Type B pancreatic cell (in vitro differentiated cells): ENCODE results near the gene DYNC1I1. TPM values are rescaled to one million over a fixed set of nuclear protein-coding genes. Genes with fewer than 3 reads are reported as not detected.

Experiments
- DNase-seq: peaks from one replicate; pipeline ENCODE4 v3.0.0; 2021; ENCODE audit warnings: mixed read lengths; ENCODE audit not compliant: unreplicated experiment; ENCODE audit errors: extremely low spot score
- H3K27ac Mint-ChIP-seq: 2 replicates; pipeline ENCODE4 v1.8.0; 2021; ENCODE audit warnings: mild to moderate bottlenecking, mixed read lengths
- H3K27me3 Mint-ChIP-seq: 2 replicates; pipeline ENCODE4 v1.8.0; 2021; ENCODE audit warnings: mixed read lengths
- H3K36me3 Mint-ChIP-seq: 2 replicates; pipeline ENCODE4 v1.8.0; 2021; ENCODE audit warnings: mixed read lengths
- H3K4me1 Mint-ChIP-seq: one replicate; pipeline ENCODE4 v1.8.0; 2021; ENCODE audit warnings: mixed read lengths; ENCODE audit not compliant: unreplicated experiment
- H3K4me3 Mint-ChIP-seq: 2 replicates; pipeline ENCODE4 v1.8.0; 2021; ENCODE audit warnings: mild to moderate bottlenecking, mixed read lengths
- H3K9me3 Mint-ChIP-seq: 2 replicates; pipeline ENCODE4 v1.8.0; 2021; ENCODE audit warnings: mixed read lengths
- CTCF ChIP-seq: fragments of 200-600 bp; sonication (generic); conservative IDR thresholded peaks from 2 replicates; pipeline ENCODE4 v1.5.0; 2021; ENCODE audit warnings: antibody characterized with exemption, mild to moderate bottlenecking
- total RNA-seq: library from RNA; stranded (reverse); gene quantifications from 2 replicates; pipeline ENCODE4 v1.2.1, GENCODE V29; 2021; ENCODE audit warnings: low replicate concordance

The DYNC1I1 gene
- total RNA-seq, 1 donor from 2014 or later, result 4.0 TPM

- H3K27ac Mint-ChIP-seq, result no peak overlapping the region
These were observed 253.7 kb downstream of the DYNC1I1 start for GRCh38 chr7:96026010-96026409.

GRCh38 chr7:96026611-96027010 lies 254.3 kb downstream of the DYNC1I1 start:
- H3K36me3 Mint-ChIP-seq, result no peaks in the 10 kb centered on the region
- no peak for TF ChIP-seq CTCF
- DNase-seq, result no peak
- H3K27ac Mint-ChIP-seq, result no peak overlapping the region
- H3K4me3 Mint-ChIP-seq, result no peak overlapping the region
- peaks cover 4% of the 10 kb centered on the region for H3K27me3 Mint-ChIP-seq
- no peaks in the 10 kb centered on the region for H3K9me3 Mint-ChIP-seq
- H3K4me1 Mint-ChIP-seq, result peaks cover 4% of the 10 kb centered on the region

More at GRCh38 chr7:96026010-96026409, 253.7 kb downstream of the DYNC1I1 start:
- Mint-ChIP-seq H3K9me3 (no peaks in the 10 kb centered on the region), H3K4me1 (peaks cover 4% of the 10 kb centered on the region), H3K27me3 (peaks cover 4% of the 10 kb centered on the region), H3K4me3 (no peak overlapping the region), H3K36me3 (no peaks in the 10 kb centered on the region)
- DNase-seq, result no peak
- no peak for TF ChIP-seq CTCF

DNA sequence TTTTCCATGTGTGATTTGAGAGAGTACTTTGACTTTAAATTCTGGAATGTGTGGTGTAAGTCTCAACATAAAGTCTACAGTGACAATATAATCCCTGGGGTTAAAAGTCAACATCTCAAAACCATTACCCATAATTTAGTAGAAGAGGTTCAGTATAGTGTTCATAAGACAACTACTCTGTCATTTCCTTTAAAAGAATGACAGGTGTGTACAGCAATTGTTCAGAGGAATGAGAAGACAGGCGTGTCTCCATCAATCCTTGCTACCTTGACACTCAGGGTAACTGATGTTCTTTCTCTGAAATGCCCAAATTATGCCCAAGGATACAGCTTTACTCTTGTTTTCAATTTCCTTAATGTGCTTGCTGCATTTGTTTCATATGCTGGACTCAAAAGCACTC lies 256.4 kb downstream of the DYNC1I1 start:
- H3K4me1 Mint-ChIP-seq, result peaks cover 15% of the 10 kb centered on the region
- H3K36me3 Mint-ChIP-seq, result no peaks in the 10 kb centered on the region

GRCh38 chr7:96033009-96033598 lies 260.8 kb downstream of the DYNC1I1 start:
- Mint-ChIP-seq H3K4me1 (peaks cover 20% of the 10 kb centered on the region), H3K36me3 (no peaks in the 10 kb centered on the region), H3K27me3 (peaks cover 8% of the 10 kb centered on the region)

More for the DNA sequence above, 256.4 kb downstream of the DYNC1I1 start:
- H3K27me3 Mint-ChIP-seq, result peaks cover 8% of the 10 kb centered on the region
- H3K27ac Mint-ChIP-seq, result no peak overlapping the region
- TF ChIP-seq CTCF, result no peak
- no peak for DNase-seq
- no peak overlapping the region for H3K4me3 Mint-ChIP-seq
- no peaks in the 10 kb centered on the region for H3K9me3 Mint-ChIP-seq

DNA sequence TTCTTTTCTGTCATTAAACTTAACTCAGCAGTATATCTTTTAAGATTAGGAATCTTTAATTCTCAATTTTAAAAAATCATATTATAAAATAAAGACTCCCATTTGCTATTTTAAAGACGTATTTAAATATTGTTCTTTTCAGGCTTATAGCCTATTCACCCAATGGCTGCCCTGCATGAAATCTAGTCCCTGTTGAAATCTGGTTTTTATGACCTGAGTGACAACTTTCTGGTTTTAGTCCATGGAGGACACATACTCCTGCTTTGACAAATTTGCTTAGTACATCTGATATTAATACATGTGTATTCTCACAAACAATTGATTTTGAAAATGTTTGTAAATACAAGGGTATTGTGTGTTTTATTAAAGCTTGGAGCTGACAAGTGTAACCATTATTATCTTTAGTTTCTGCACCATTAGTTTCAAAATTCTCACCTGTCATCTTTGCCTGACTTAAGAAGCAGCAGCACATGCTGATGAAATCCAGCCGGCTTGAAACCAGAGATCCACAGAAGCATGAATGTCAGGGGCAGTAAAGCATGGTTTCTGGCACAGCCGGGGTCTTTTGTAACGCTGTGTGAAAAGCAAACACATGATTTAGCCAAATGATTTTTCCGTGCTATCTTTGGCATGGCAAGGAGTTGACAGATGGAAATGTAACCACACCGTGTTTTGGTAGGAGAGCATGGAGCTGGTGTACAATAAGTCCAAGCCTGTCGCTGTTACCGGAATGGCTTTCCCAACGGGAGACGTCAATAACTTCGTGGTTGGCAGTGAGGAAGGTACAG lies 262.8 kb downstream of the DYNC1I1 start:
- Mint-ChIP-seq H3K27me3 (peaks cover 8% of the 10 kb centered on the region), H3K27ac (no peak overlapping the region)

More at GRCh38 chr7:96033009-96033598, 260.8 kb downstream of the DYNC1I1 start:
- H3K9me3 Mint-ChIP-seq, result no peaks in the 10 kb centered on the region
- H3K4me3 Mint-ChIP-seq, result no peak overlapping the region
- DNase-seq, result no peak
- no peak for TF ChIP-seq CTCF
- no peak overlapping the region for H3K27ac Mint-ChIP-seq

More for the DNA sequence above, 262.8 kb downstream of the DYNC1I1 start:
- Mint-ChIP-seq H3K4me3 (no peak overlapping the region), H3K36me3 (no peaks in the 10 kb centered on the region), H3K4me1 (peaks cover 20% of the 10 kb centered on the region), H3K9me3 (no peaks in the 10 kb centered on the region)
- no peak for TF ChIP-seq CTCF
- DNase-seq, result no peak
